Transverse colon (tissue), 4 donors: Measurements from ENCODE around the gene TRIB2. TPM values are rescaled to one million over a fixed set of nuclear protein-coding genes. Genes with fewer than 3 reads are reported as not detected.
"Not testable (repeated sequence)": the region's sequence is repeated elsewhere in the genome, so short reads cannot be mapped to it uniquely, and the experiment has no call there.

Experiments used
- DNase-seq: peaks from one replicate; pipeline ENCODE4 v3.0.0-alpha.2; 2019
- H3K27ac ChIP-seq, 4 donors: fragments of 200-600 bp; sonication (generic); 2 replicates each; pipeline ENCODE4 v1.5.1; 2016 to 2018; ENCODE audit warnings: inconsistent platforms in 4 of 4
- H3K27me3 ChIP-seq: fragments of 200-600 bp; sonication (generic); 2 replicates; pipeline ENCODE4 v1.5.1; 2017; ENCODE audit warnings: inconsistent platforms
- H3K36me3 ChIP-seq, 4 donors: fragments of 200-600 bp; sonication (generic); 2 replicates each; pipeline ENCODE4 v1.5.1; 2017 to 2019; ENCODE audit warnings: inconsistent platforms in 4 of 4
- H3K4me1 ChIP-seq, 4 donors: fragments of 200-600 bp; sonication (generic); 2 replicates each; pipeline ENCODE4 v1.5.1; 2017 to 2020; ENCODE audit warnings: inconsistent platforms in 4 of 4
- H3K4me3 ChIP-seq, 4 donors: fragments of 200-600 bp; sonication (generic); 1 replicate in 1 of 4; 2 replicates in 3 of 4; pipeline versions ENCODE4 v1.5.1 to v1.6.1; 2017 to 2019; ENCODE audit warnings: inconsistent platforms in 4 of 4
- H3K9me3 ChIP-seq, 2 donors: fragments of 200-600 bp; sonication (generic); 2 replicates each; pipeline ENCODE4 v1.5.1; 2017 to 2019; ENCODE audit warnings: inconsistent platforms in 2 of 2
- CTCF ChIP-seq, 5 experiments: fragments of 200-600 bp in 3 of 5; fragments of 450-650 bp in 2 of 5; sonication (generic) in 3 of 5; IDR thresholded peaks; 1 replicate in 2 of 5; 2 replicates in 3 of 5; pipeline ENCODE4 v1.5.1; 2016 to 2017; ENCODE audit warnings: antibody characterized with exemption in 5 of 5, inconsistent platforms in 3 of 5, mild to moderate bottlenecking in 2 of 5, moderate library complexity in 1 of 5
- EP300 ChIP-seq: sonication (generic); formaldehyde crosslinking; IDR thresholded peaks from one replicate; pipeline ENCODE4 v1.6.1; 2017; ENCODE audit warnings: antibody characterized with exemption, low read depth
- POLR2A ChIP-seq: fragments of 450-650 bp; IDR thresholded peaks from one replicate; pipeline ENCODE4 v1.6.1; 2016; ENCODE audit warnings: antibody characterized with exemption, mild to moderate bottlenecking, moderate library complexity
- POLR2AphosphoS5 ChIP-seq, 3 donors: sonication (generic); formaldehyde crosslinking; IDR thresholded peaks; one replicate each; pipeline ENCODE4 v1.6.1; 2016; ENCODE audit warnings: antibody characterized with exemption in 3 of 3
- WGBS, 2 donors: methylation state at CpG; one replicate each; pipeline ENCODE4 v1.1.5; 2018; ENCODE audit warnings: low coverage in 1 of 2; 5-methylcytosine and 5-hydroxymethylcytosine counted together
- in situ Hi-C, 4 donors: fragments of 200-750 bp; cut with MboI; loops; one replicate each; pipeline versions ENCODE4 v1.15.0 to v1.15.1; 2017; ENCODE audit warnings: low sequenced_read_pairs in 3 of 4, low pct_ligation_motif_present in 1 of 4, low pct_unique_long_range_greater_than_20kb in 1 of 4
- intact Hi-C: fragments of 100-400 bp; cut with DNase I; formaldehyde crosslinking; loops from one replicate; pipeline ENCODE4 v1.15.1; 2023; ENCODE audit warnings: low total_unique reads
- total RNA-seq, 4 donors: library from RNA; depleted of rRNA; stranded (reverse); fragments of >200 nt; gene quantifications; one replicate each; pipeline ENCODE4 v1.1.0, GENCODE V29; 2016

Gene TRIB2
- total RNA-seq, 4 donors from 2014 or later, result 14.2 to 109 (median 36.1) TPM

- Histone ChIP-seq H3K36me3 (no peaks in the 10 kb centered on the region), H3K4me1 (no peaks in the 10 kb centered on the region), H3K9me3 (no peaks in the 10 kb centered on the region), H3K27ac (no peak overlapping the region), H3K4me3 (no peak overlapping the region), H3K27me3 (no peaks in the 10 kb centered on the region)
- TF ChIP-seq POLR2A, result no peak
- no peak for TF ChIP-seq EP300
- no peak for TF ChIP-seq POLR2AphosphoS5 (IDR thresholded peaks at IDR 0.05)
- TF ChIP-seq CTCF (IDR thresholded peaks at IDR 0.05), result no peak
- in situ Hi-C loops (no loop called here), intact Hi-C loops (no loop called here)
- 70 to 80% methylated on average over 2 of the region's 2 CpGs for WGBS, 2 donors
- no peak for DNase-seq
Measured at GRCh38 chr2:12678186-12678585, 38.5 kb upstream of the TRIB2 start.

- intact Hi-C loops, result no loop called here
Measured at GRCh38 chr2:12679550-12680072, 37.1 kb upstream of the TRIB2 start.

GRCh38 chr2:12680115-12680514 lies 36.6 kb upstream of the TRIB2 start:
- H3K9me3 ChIP-seq, DNase-seq, H3K4me3 ChIP-seq, in situ Hi-C loops, H3K27ac ChIP-seq, H3K36me3 ChIP-seq, intact Hi-C loops, H3K27me3 ChIP-seq: not testable (repeated sequence)
- 6 to 57% methylated on average over 1 of the region's 1 CpG for WGBS, 2 donors
- peaks cover 0 to 10% (median 0%) of the 10 kb centered on the region in 4 donors for H3K4me1 ChIP-seq

More at GRCh38 chr2:12679550-12680072, 37.1 kb upstream of the TRIB2 start:
- Histone ChIP-seq H3K27ac (no peak overlapping the region), H3K27me3 (no peaks in the 10 kb centered on the region), H3K4me3 (no peak overlapping the region), H3K9me3 (no peaks in the 10 kb centered on the region), H3K36me3 (no peaks in the 10 kb centered on the region), H3K4me1 (peaks cover 0 to 6% (median 0%) of the 10 kb centered on the region in 4 donors)
- in situ Hi-C loops, result no loop called here
- TF ChIP-seq EP300 (no peak), POLR2A (no peak), CTCF (IDR thresholded peaks at IDR 0.05) (no peak), POLR2AphosphoS5 (IDR thresholded peaks at IDR 0.05) (no peak)
- 87 to 88% methylated on average over 3 to 5 of the region's 5 CpGs for WGBS, 2 donors
- no peak for DNase-seq

GRCh38 chr2:12682017-12682416 lies 34.7 kb upstream of the TRIB2 start:
- intact Hi-C loops, result no loop called here
- TF ChIP-seq POLR2A (no peak), CTCF (IDR thresholded peaks at IDR 0.05) (no peak), EP300 (no peak), POLR2AphosphoS5 (IDR thresholded peaks at IDR 0.05) (no peak)
- no peaks in the 10 kb centered on the region for H3K9me3 ChIP-seq
- in situ Hi-C loops, result no loop called here
- 52 to 74% methylated on average over 2 to 5 of the region's 5 CpGs for WGBS, 2 donors
- H3K4me3 ChIP-seq, result no peak overlapping the region
- no peaks in the 10 kb centered on the region for H3K27me3 ChIP-seq
- no peaks in the 10 kb centered on the region for H3K36me3 ChIP-seq
- peaks cover 0 to 13% (median 0%) of the 10 kb centered on the region in 4 donors for H3K4me1 ChIP-seq
- no peak for DNase-seq
- H3K27ac ChIP-seq, result no peak overlapping the region

- no peak for DNase-seq
- in situ Hi-C loops, result no loop called here
- intact Hi-C loops, result no loop called here
- Histone ChIP-seq H3K9me3 (no peaks in the 10 kb centered on the region), H3K27ac (peak overlapping the region in 3 of 4 donors; percentile 60 to 78 (median 61)), H3K36me3 (no peaks in the 10 kb centered on the region), H3K4me1 (peaks cover 0 to 13% (median 0%) of the 10 kb centered on the region in 4 donors), H3K27me3 (no peaks in the 10 kb centered on the region), H3K4me3 (no peak overlapping the region)
- TF ChIP-seq POLR2A (no peak), EP300 (no peak), POLR2AphosphoS5 (IDR thresholded peaks at IDR 0.05) (no peak), CTCF (IDR thresholded peaks at IDR 0.05) (no peak)
- WGBS, 2 donors, result 79 to 82% methylated on average over 4 to 6 of the region's 6 CpGs
Measured at GRCh38 chr2:12683457-12684100, 33.2 kb upstream of the TRIB2 start.
